Measurements from ENCODE around the gene CLMN. TPM values are rescaled to one million over a fixed set of nuclear protein-coding genes. Genes with fewer than 3 reads are reported as not detected.
A peak's percentile ranks its signal among the peaks of the same experiment; 100 is the strongest.

The CLMN gene
- total RNA-seq, 1 donor from 2014 or later: 26.8 TPM

- DNase-seq (no peak), ATAC-seq (no peak)
- Histone ChIP-seq H3K4me3 (no peak overlapping the region), H3K9me3 (no peaks in the 10 kb centered on the region), H3K4me1 (peaks cover 11% of the 10 kb centered on the region), H3K27me3 (ENCODE audit: low read depth) (no peaks in the 10 kb centered on the region), H3K27ac (no peak overlapping the region), H3K36me3 (no peaks in the 10 kb centered on the region)
- TF ChIP-seq CTCF (IDR thresholded peaks at IDR 0.05): no peak
- intact Hi-C loops (cut with DNase I): no loop called here
These were observed 26.9 kb downstream of the CLMN start for GRCh38 chr14:95292660-95293425.

- ATAC-seq (no peak), DNase-seq (no peak)
- H3K36me3 ChIP-seq: no peaks in the 10 kb centered on the region
- intact Hi-C loops (cut with DNase I): no loop called here
- peak overlapping the region; percentile 22 for H3K27ac ChIP-seq
- no peak for TF ChIP-seq CTCF (IDR thresholded peaks at IDR 0.05)
- no peaks in the 10 kb centered on the region for H3K9me3 ChIP-seq
- H3K4me3 ChIP-seq: no peak overlapping the region
- peaks cover 11% of the 10 kb centered on the region for H3K4me1 ChIP-seq
- no peaks in the 10 kb centered on the region for H3K27me3 ChIP-seq (ENCODE audit: low read depth)
These were observed 27.7 kb downstream of the CLMN start for GRCh38 chr14:95291859-95292542.

- Histone ChIP-seq H3K9me3 (no peaks in the 10 kb centered on the region), H3K36me3 (no peaks in the 10 kb centered on the region), H3K27ac (peak overlapping the region; percentile 22), H3K4me1 (peaks cover 11% of the 10 kb centered on the region), H3K4me3 (no peak overlapping the region), H3K27me3 (ENCODE audit: low read depth) (no peaks in the 10 kb centered on the region)
- ATAC-seq: peak; percentile 31 to 36
- DNase-seq: peak; percentile 61
- intact Hi-C loops (cut with DNase I): no loop called here
- TF ChIP-seq CTCF (IDR thresholded peaks at IDR 0.05): no peak
These were observed 28.8 kb downstream of the CLMN start for GRCh38 chr14:95290871-95291431.

- Histone ChIP-seq H3K27me3 (ENCODE audit: low read depth) (no peaks in the 10 kb centered on the region), H3K9me3 (no peaks in the 10 kb centered on the region), H3K4me3 (no peak overlapping the region), H3K36me3 (no peaks in the 10 kb centered on the region), H3K4me1 (peaks cover 11% of the 10 kb centered on the region), H3K27ac (no peak overlapping the region)
- DNase-seq (no peak), ATAC-seq (no peak)
- intact Hi-C loops (cut with DNase I): no loop called here
- TF ChIP-seq CTCF (IDR thresholded peaks at IDR 0.05): no peak
These were observed 29.7 kb downstream of the CLMN start for GRCh38 chr14:95290021-95290420.

GRCh38 chr14:95289323-95290010 lies 30.2 kb downstream of the CLMN start:
- no peak for TF ChIP-seq CTCF (IDR thresholded peaks at IDR 0.05)
- no peak for DNase-seq
- H3K27me3 ChIP-seq (ENCODE audit: low read depth): no peaks in the 10 kb centered on the region
- no peak overlapping the region for H3K4me3 ChIP-seq
- H3K36me3 ChIP-seq: no peaks in the 10 kb centered on the region
- H3K4me1 ChIP-seq: peaks cover 11% of the 10 kb centered on the region
- no peak for ATAC-seq
- intact Hi-C loops (cut with DNase I): no loop called here
- no peak overlapping the region for H3K27ac ChIP-seq
- H3K9me3 ChIP-seq: no peaks in the 10 kb centered on the region

Data from lower lobe of right lung (tissue), 2 donors.